Measurements from ENCODE around the gene SLC6A9. TPM values are rescaled to one million over a fixed set of nuclear protein-coding genes. Genes with fewer than 3 reads are reported as not detected.

Gene SLC6A9
- total RNA-seq, 4 donors from 2014 or later, result 59.2 to 95.4 (median 84.5) TPM

GRCh38 chr1:44034976-44035716, 3.9 kb upstream of the SLC6A9 start:
- H3K4me1 ChIP-seq, result peaks cover 44% of the 10 kb centered on the region
- TF ChIP-seq POLR2A (IDR thresholded peaks at IDR 0.05), result no peak
- no peak for TF ChIP-seq POLR2AphosphoS5 (IDR thresholded peaks at IDR 0.05)
- no peak for TF ChIP-seq CTCF (IDR thresholded peaks at IDR 0.05)
- TF ChIP-seq EP300 (IDR thresholded peaks at IDR 0.05), result no peak
- 80% methylated on average over 7 of the region's 11 CpGs for WGBS

GRCh38 chr1:44034423-44034822, 3.2 kb upstream of the SLC6A9 start:
- Histone ChIP-seq H3K4me1 (peaks cover 47% of the 10 kb centered on the region), H3K9me3 (no peaks in the 10 kb centered on the region), H3K36me3 (no peaks in the 10 kb centered on the region), H3K27ac (no peak overlapping the region), H3K4me3 (no peak overlapping the region), H3K27me3 (no peaks in the 10 kb centered on the region)
- TF ChIP-seq CTCF (IDR thresholded peaks at IDR 0.05) (no peak), POLR2AphosphoS5 (IDR thresholded peaks at IDR 0.05) (no peak), POLR2A (IDR thresholded peaks at IDR 0.05) (no peak), EP300 (IDR thresholded peaks at IDR 0.05) (no peak)
- no peak for DNase-seq (ENCODE audit: low spot score in 2 of 2)
- WGBS, result 100% methylated on average over 1 of the region's 4 CpGs

More at GRCh38 chr1:44034976-44035716, 3.9 kb upstream of the SLC6A9 start:
- H3K27ac ChIP-seq, result no peak overlapping the region
- no peaks in the 10 kb centered on the region for H3K36me3 ChIP-seq
- no peak for DNase-seq (ENCODE audit: low spot score in 2 of 2)
- no peaks in the 10 kb centered on the region for H3K9me3 ChIP-seq
- H3K27me3 ChIP-seq, result no peaks in the 10 kb centered on the region
- no peak overlapping the region for H3K4me3 ChIP-seq

GRCh38 chr1:44033756-44034155, 2.5 kb upstream of the SLC6A9 start:
- Histone ChIP-seq H3K36me3 (no peaks in the 10 kb centered on the region), H3K27me3 (no peaks in the 10 kb centered on the region), H3K4me1 (peaks cover 54% of the 10 kb centered on the region), H3K9me3 (no peaks in the 10 kb centered on the region), H3K27ac (no peak overlapping the region), H3K4me3 (no peak overlapping the region)
- DNase-seq (ENCODE audit: low spot score in 2 of 2), result peak in 1 of 2 donors; percentile 51
- 64% methylated on average over 5 of the region's 8 CpGs for WGBS
- TF ChIP-seq POLR2AphosphoS5 (IDR thresholded peaks at IDR 0.05), result no peak
- TF ChIP-seq EP300 (IDR thresholded peaks at IDR 0.05), result no peak
- no peak for TF ChIP-seq CTCF (IDR thresholded peaks at IDR 0.05)
- no peak for TF ChIP-seq POLR2A (IDR thresholded peaks at IDR 0.05)

- Histone ChIP-seq H3K4me1 (peaks cover 59% of the 10 kb centered on the region), H3K27ac (peak overlapping the region; percentile 89)
- WGBS, result 72% methylated on average over 8 of the region's 8 CpGs
These were observed 1.8 kb upstream of the SLC6A9 start for GRCh38 chr1:44033041-44033575.

More at GRCh38 chr1:44033041-44033575, 1.8 kb upstream of the SLC6A9 start:
- Histone ChIP-seq H3K4me3 (no peak overlapping the region), H3K9me3 (no peaks in the 10 kb centered on the region), H3K27me3 (no peaks in the 10 kb centered on the region), H3K36me3 (no peaks in the 10 kb centered on the region)
- no peak for TF ChIP-seq POLR2A (IDR thresholded peaks at IDR 0.05)
- TF ChIP-seq CTCF (IDR thresholded peaks at IDR 0.05), result no peak
- no peak for TF ChIP-seq POLR2AphosphoS5 (IDR thresholded peaks at IDR 0.05)
- no peak for TF ChIP-seq EP300 (IDR thresholded peaks at IDR 0.05)
- DNase-seq (ENCODE audit: low spot score in 2 of 2), result peak in 1 of 2 donors; percentile 49

Measured in suprapubic skin (tissue), 4 donors.